Keratinocyte (primary cell): ENCODE measurements around the gene HDAC7. TPM values are rescaled to one million over a fixed set of nuclear protein-coding genes. Genes with fewer than 3 reads are reported as not detected.

Source experiments
- DNase-seq: peaks from one replicate; pipeline ENCODE4 v3.0.0-alpha.2; 2011; ENCODE audit warnings: low read depth, missing footprints, low spot score
- FAIRE-seq: peaks from 2 replicates; lab custom pipeline; 2011; peaks lifted over from hg19 to GRCh38; lab: Jason Lieb, UNC
- H2AFZ ChIP-seq: 2 replicates; pipeline ENCODE4 v1.6.0; 2012; ENCODE audit warnings: low read length, control low read depth, inconsistent platforms; ENCODE audit not compliant: control insufficient read depth
- H3K27ac ChIP-seq: 2 replicates; pipeline ENCODE4 v1.5.1; 2011; ENCODE audit warnings: low read length; ENCODE audit not compliant: control insufficient read depth, insufficient read depth
- H3K27me3 ChIP-seq: 3 replicates; pipeline ENCODE4 v1.6.0; 2011; ENCODE audit warnings: low read length; ENCODE audit not compliant: control insufficient read depth, insufficient read depth; ENCODE audit errors: extremely low read depth
- H3K36me3 ChIP-seq, 2 experiments: 2 replicates in 1 of 2; 3 replicates in 1 of 2; pipeline ENCODE4 v1.5.1; 2011; ENCODE audit warnings: low read length in 2 of 2, mild to moderate bottlenecking in 1 of 2; ENCODE audit not compliant: control insufficient read depth in 2 of 2, insufficient read depth in 2 of 2; ENCODE audit errors: extremely low read depth in 1 of 2
- H3K4me1 ChIP-seq: 3 replicates; pipeline ENCODE4 v1.5.1; 2011; ENCODE audit warnings: low read length; ENCODE audit not compliant: control insufficient read depth, insufficient read depth; ENCODE audit errors: extremely low read depth
- H3K4me2 ChIP-seq: 3 replicates; pipeline ENCODE4 v1.6.0; 2011; ENCODE audit warnings: low read depth, low read length; ENCODE audit not compliant: control insufficient read depth, insufficient read depth; ENCODE audit errors: extremely low read depth
- H3K4me3 ChIP-seq, 3 experiments: fragments of 200-600 bp in 1 of 3; sonication (generic) in 1 of 3; 2 replicates in 2 of 3; 3 replicates in 1 of 3; pipeline ENCODE4 v1.5.1; 2011 to 2016; ENCODE audit warnings: low read length in 3 of 3, mild to moderate bottlenecking in 3 of 3, control low read depth in 2 of 3, inconsistent platforms in 1 of 3, low read depth in 1 of 3, mixed read lengths in 1 of 3, mixed run types in 1 of 3, moderate library complexity in 1 of 3; ENCODE audit not compliant: control insufficient read depth in 2 of 3, insufficient read depth in 2 of 3; ENCODE audit errors: extremely low read depth in 1 of 3
- H3K79me2 ChIP-seq: 2 replicates; pipeline ENCODE4 v1.6.0; 2012; ENCODE audit warnings: low read length; ENCODE audit not compliant: control insufficient read depth, insufficient read depth
- H3K9ac ChIP-seq: 3 replicates; pipeline ENCODE4 v1.6.0; 2011; ENCODE audit warnings: low read length; ENCODE audit not compliant: control insufficient read depth, insufficient read depth; ENCODE audit errors: extremely low read depth
- H3K9me1 ChIP-seq: 3 replicates; pipeline ENCODE4 v1.6.0; 2011; ENCODE audit warnings: low read length; ENCODE audit not compliant: control insufficient read depth, insufficient read depth; ENCODE audit errors: extremely low read depth
- H3K9me3 ChIP-seq: 2 replicates; pipeline ENCODE4 v1.5.1; 2012; ENCODE audit warnings: low read depth, low read length; ENCODE audit not compliant: control insufficient read depth
- H4K20me1 ChIP-seq: 3 replicates; pipeline ENCODE4 v1.6.0; 2011; ENCODE audit warnings: low read length; ENCODE audit not compliant: control insufficient read depth, insufficient read depth; ENCODE audit errors: extremely low read depth
- EZH2 ChIP-seq: IDR thresholded peaks from one replicate; pipeline ENCODE4 v1.6.1; 2012; ENCODE audit warnings: inconsistent platforms, mild to moderate bottlenecking, low read length, moderate library complexity
- dilution Hi-C: fragments of 300-500 bp; cut with MboI; formaldehyde crosslinking; loops from one replicate; pipeline ENCODE4 v1.7.0; 2020; ENCODE audit warnings: low sequenced_read_pairs; ENCODE audit not compliant: extremely low pct_ligation_motif_present
- polyA plus RNA-seq, 5 experiments: library from polyadenylated mRNA; depleted of rRNA in 3 of 5; stranded (reverse) in 3 of 5; stranded (forward) in 1 of 5; unstranded in 1 of 5; fragments of >200 nt; gene quantifications; 1 replicate in 1 of 5; 2 replicates in 3 of 5; 3 replicates in 1 of 5; pipeline versions ENCODE4 v1.2.1 to v1.2.3, GENCODE V29; 2011 to 2012; ENCODE audit warnings: missing spikeins in 2 of 5, low read depth in 1 of 5, low replicate concordance in 1 of 5
- TF ChIP-seq, protein P1 (sequence below), 3 experiments: IDR thresholded peaks in 1 of 3; conservative IDR thresholded peaks in 1 of 3; optimal IDR thresholded peaks in 1 of 3; 2 replicates in 2 of 3; 3 replicates in 1 of 3; pipeline versions ENCODE3 to v1.5.1; 2011; ENCODE audit warnings: low read length in 3 of 3, mild to moderate bottlenecking in 3 of 3, moderate library complexity in 2 of 3, control low read depth in 1 of 3, inconsistent platforms in 1 of 3; ENCODE audit not compliant: insufficient read depth in 2 of 3; ENCODE audit errors: extremely low read depth in 1 of 3

The HDAC7 gene
- polyA plus RNA-seq, 1 donor (not counting 4 experiments of a cell fraction or from before 2014, with no cell fraction given): 17.0 TPM

DNA sequence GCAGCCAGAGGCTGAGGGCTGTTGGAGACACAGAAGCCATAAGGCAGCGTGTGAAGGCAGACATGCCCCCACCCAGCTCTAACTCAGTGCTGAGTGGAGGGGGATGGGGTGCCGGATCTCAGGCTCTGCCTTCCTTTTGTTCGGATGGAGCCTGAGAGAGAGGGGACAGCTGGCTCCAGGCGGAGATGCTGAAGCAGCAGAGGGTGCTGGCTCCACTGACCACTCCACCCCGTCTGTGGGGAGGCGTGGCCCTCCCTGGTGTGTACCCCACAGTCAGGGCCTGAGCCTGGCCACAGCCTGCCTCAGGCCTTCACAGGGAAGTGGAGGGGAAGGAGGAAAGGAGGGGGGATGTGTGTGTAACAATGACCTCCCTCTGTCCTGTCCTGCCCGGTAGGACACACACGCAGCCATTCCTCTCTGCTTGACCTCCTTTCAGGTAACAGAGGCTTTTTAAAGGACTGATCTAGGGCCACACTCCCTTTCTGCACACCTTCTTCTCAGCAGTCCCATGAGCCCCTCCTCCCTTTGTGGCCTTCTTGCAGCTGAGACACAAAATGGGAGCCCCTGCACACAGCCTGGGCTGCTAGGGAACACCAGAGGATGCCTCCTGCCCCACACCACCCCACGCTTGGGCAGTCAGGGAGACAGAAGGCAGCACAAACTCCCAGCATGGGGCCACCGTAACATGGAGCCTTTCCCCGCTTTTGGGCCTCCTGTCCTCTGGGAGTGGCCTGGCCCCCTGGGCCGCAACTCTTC is 84.8 kb downstream of the HDAC7 start:
- FAIRE-seq (no peak), DNase-seq (no peak)
- TF ChIP-seq, protein P1, sequence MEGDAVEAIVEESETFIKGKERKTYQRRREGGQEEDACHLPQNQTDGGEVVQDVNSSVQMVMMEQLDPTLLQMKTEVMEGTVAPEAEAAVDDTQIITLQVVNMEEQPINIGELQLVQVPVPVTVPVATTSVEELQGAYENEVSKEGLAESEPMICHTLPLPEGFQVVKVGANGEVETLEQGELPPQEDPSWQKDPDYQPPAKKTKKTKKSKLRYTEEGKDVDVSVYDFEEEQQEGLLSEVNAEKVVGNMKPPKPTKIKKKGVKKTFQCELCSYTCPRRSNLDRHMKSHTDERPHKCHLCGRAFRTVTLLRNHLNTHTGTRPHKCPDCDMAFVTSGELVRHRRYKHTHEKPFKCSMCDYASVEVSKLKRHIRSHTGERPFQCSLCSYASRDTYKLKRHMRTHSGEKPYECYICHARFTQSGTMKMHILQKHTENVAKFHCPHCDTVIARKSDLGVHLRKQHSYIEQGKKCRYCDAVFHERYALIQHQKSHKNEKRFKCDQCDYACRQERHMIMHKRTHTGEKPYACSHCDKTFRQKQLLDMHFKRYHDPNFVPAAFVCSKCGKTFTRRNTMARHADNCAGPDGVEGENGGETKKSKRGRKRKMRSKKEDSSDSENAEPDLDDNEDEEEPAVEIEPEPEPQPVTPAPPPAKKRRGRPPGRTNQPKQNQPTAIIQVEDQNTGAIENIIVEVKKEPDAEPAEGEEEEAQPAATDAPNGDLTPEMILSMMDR (optimal IDR thresholded peaks at IDR 0.05 in 1 of 3, IDR thresholded peaks at IDR 0.05 in 1 of 3, conservative IDR thresholded peaks at IDR 0.05 in 1 of 3; ENCODE audit: extremely low read depth in 1 of 3, insufficient read depth in 2 of 3, low read length in 3 of 3): no peak
- Histone ChIP-seq H3K9me1 (no peaks in the 10 kb centered on the region), H3K79me2 (no peaks in the 10 kb centered on the region), H2AFZ (no peak overlapping the region), H3K36me3 (peaks cover 0 to 5% of the 10 kb centered on the region in 2 experiments), H3K4me3 (no peak overlapping the region), H3K27me3 (no peaks in the 10 kb centered on the region), H3K27ac (no peak overlapping the region), H3K9ac (no peak overlapping the region), H3K4me1 (no peaks in the 10 kb centered on the region), H4K20me1 (no peaks in the 10 kb centered on the region), H3K9me3 (no peaks in the 10 kb centered on the region), H3K4me2 (no peak overlapping the region)
- dilution Hi-C loops: no loop called here

DNA sequence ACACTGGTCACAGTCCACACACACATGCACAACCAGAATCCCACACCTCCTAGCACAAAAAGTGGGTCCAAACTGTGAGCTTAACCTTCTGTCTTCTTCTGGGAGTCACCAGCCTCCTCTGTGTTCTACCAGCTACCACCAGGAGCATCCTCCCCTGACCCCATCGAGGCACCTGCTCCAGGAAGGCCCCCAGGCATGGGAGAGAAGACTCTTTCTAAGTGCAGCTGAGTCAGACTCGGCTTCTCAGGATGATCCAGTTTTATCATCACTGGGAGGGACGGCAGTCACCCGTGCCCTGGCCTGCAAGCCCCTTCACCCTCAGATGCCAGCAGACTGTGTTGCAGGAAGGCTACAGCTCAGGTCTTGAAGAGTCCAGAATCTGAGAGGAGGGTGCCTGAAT is 86.6 kb downstream of the HDAC7 start:
- H4K20me1 ChIP-seq: no peaks in the 10 kb centered on the region
- dilution Hi-C loops: no loop called here
- H3K9me3 ChIP-seq: no peaks in the 10 kb centered on the region
- H3K9ac ChIP-seq: no peak overlapping the region
- H3K9me1 ChIP-seq: no peaks in the 10 kb centered on the region
- TF ChIP-seq, protein P1 (optimal IDR thresholded peaks at IDR 0.05 in 1 of 3, IDR thresholded peaks at IDR 0.05 in 1 of 3, conservative IDR thresholded peaks at IDR 0.05 in 1 of 3; ENCODE audit: extremely low read depth in 1 of 3, insufficient read depth in 2 of 3, low read length in 3 of 3): peak in 2 of 3 experiments; percentile 2 to 7
- no peak for TF ChIP-seq EZH2
- H3K27ac ChIP-seq: no peak overlapping the region
- H3K4me2 ChIP-seq: no peak overlapping the region
- no peaks in the 10 kb centered on the region for H3K79me2 ChIP-seq
- no peak for FAIRE-seq
- peaks cover 0 to 5% of the 10 kb centered on the region in 2 experiments for H3K36me3 ChIP-seq
- DNase-seq: no peak
- H2AFZ ChIP-seq: no peak overlapping the region
- H3K27me3 ChIP-seq: no peaks in the 10 kb centered on the region
- H3K4me3 ChIP-seq: no peak overlapping the region
- H3K4me1 ChIP-seq: peaks cover 2% of the 10 kb centered on the region

Other genes with a start within 250 kb of the HDAC7 start
- gene RPAP3, start 113.9 kb downstream of the HDAC7 start, polyA plus RNA-seq: 10.2 to 22.9 TPM (median 11.8 TPM) in 3 replicates
- gene ENDOU, start 94.4 kb downstream of the HDAC7 start, polyA plus RNA-seq: 0.28 to 0.35 TPM (median 0.33 TPM) in 3 replicates
- gene RAPGEF3, start 61.0 kb downstream of the HDAC7 start, polyA plus RNA-seq: 4.1 to 5.7 TPM (median 5.1 TPM) in 3 replicates
- 7.8 to 15.3 TPM (median 8.1 TPM) in 3 replicates for gene SLC48A1, start 46.7 kb downstream of the HDAC7 start, polyA plus RNA-seq
- gene VDR, start 85.1 kb upstream of the HDAC7 start, polyA plus RNA-seq: 29.0 to 94.7 TPM (median 43.3 TPM) in 3 replicates
- 123 to 134 TPM (median 126 TPM) in 3 replicates for gene TMEM106C, start 143.7 kb upstream of the HDAC7 start, polyA plus RNA-seq
- 0.03 TPM in 1 of 3 replicates, not detected in the others for gene COL2A1, start 184.6 kb upstream of the HDAC7 start, polyA plus RNA-seq